Ishikawa (cell line): ENCODE measurements around the gene LCE2A.

ENCODE experiments used
- MAX ChIP-seq: IDR thresholded peaks from 2 replicates; pipeline ENCODE4 v1.6.1; 2012
- TAF1 ChIP-seq: IDR thresholded peaks from 2 replicates; pipeline ENCODE4 v1.6.1; 2012; ENCODE audit warnings: low read depth, mild to moderate bottlenecking
- USF1 ChIP-seq: IDR thresholded peaks from 2 replicates; pipeline ENCODE4 v1.6.1; 2012

- TF ChIP-seq TAF1 (no peak), MAX (no peak), USF1 (no peak)
Measured at GRCh38 chr1:152658649-152659048, 39.5 kb upstream of the LCE2A start.
